Left lobe of liver (tissue), 2 donors: Measurements from ENCODE around the gene WBP2. TPM values are rescaled to one million over a fixed set of nuclear protein-coding genes. Genes with fewer than 3 reads are reported as not detected.
"Not testable (repeated sequence)": the region's sequence is repeated elsewhere in the genome, so short reads cannot be mapped to it uniquely, and the experiment has no call there.

Source experiments
- ATAC-seq: fragments of 200-7000 bp; cut with Tn5 transposase; one replicate; pipeline ENCODE4 v1.9.1; 2020; ENCODE audit warnings: mild to moderate bottlenecking, moderate library complexity
- DNase-seq: peaks from one replicate; pipeline ENCODE4 v3.0.0-alpha.2; 2020; ENCODE audit warnings: low spot score
- total RNA-seq: library from RNA; stranded (reverse); gene quantifications from one replicate; pipeline ENCODE4 v1.2.1, GENCODE V29; 2021
- donor health status: DM: no; HTN: no; CAD: no; lungs with moderate emphysema.
- donor health status: DM: no; HTN: yes; CAD: no.

Gene WBP2
- total RNA-seq, 1 donor from 2014 or later: 68.3 TPM

DNA sequence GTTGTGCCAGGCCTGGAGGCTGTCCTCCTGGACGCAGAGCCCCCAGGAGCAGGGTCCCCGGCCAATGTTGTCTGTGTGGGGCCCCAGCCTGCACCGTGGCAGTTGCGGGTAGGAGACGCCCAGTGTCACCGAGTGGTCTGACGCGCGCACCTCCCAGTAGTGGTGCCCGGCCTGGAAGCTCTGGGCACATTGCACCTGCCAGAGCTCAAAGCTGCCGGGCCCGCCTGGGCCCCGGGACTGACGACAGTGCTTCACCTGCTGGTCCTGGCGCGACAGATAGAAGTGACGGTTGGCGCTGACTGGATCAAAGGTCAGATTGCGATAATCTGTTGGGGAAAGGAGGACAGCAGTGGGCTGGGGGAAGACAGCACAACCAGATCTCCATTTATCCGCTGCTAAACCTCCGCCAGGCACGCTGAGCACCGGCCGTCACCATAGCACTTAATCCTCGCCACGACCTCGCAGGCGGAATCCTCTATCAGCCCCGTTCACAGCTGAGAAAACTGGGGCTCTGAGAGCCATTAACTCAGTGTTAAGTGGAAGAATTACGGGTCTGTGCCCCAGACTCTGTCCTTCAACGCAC lies 36.0 kb upstream of the WBP2 start:
- peak; percentile 65 for DNase-seq
- peak; percentile 52 for ATAC-seq

DNA sequence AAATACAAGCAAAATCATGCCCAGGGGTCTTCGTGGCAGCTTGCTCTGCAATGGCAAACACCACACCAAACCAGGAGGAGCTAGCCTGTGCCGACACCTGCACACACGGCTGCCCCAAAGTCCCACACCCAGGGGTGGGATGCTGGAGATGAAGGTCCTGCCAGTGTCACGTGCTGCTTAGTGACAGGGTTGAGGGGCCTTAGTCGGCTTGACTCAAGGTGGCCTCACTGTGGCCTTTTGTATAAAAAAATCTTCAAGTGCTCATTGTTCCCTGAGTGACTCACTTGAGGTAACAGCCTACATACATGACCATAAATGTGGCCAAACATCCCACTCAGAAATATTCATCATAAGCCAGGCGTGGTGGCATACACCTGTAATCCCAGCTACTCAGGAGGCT lies 34.3 kb upstream of the WBP2 start:
- ATAC-seq (no peak), DNase-seq (no peak)

DNA sequence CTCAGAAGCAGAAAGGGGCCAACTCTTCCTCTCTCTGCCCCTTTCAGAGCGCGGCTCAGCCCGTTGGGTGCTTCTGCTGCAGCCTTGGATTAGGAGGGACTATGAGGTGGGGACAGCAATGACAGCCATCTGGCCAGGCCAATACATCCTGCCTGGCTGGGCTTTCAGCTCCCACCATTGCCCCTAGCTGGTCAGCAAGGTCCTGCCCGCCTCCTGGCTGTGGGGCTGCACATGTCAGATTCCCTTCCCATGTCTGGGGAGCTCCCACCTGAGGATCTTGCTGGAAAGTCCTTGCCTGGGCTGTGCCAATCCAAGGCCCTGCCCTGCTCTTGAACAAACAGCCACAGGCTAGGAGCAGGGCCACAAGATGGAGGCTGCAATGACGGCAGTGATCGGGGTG lies 33.3 kb upstream of the WBP2 start:
- ATAC-seq (no peak), DNase-seq (no peak)

DNA sequence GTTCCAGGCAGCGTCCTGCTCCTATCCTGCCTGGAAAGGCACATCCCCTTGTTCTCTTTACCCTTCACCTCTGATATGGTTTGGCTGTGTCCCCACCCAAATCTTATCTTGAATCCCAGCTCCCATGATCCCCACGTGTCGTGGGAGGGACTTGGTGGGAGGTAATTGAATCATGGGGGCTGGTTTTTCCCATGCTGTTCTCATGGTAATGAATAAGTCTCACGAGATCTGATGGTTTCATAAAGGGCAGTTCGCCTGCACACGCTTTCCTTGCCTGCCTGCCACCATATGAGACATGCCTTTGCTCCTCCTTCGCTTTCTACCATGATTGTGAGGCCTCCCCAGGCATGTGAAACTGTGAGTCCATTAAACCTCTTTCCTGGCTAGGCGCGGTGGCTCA lies 30.7 kb upstream of the WBP2 start:
- not testable (repeated sequence) for DNase-seq, ATAC-seq

DNA sequence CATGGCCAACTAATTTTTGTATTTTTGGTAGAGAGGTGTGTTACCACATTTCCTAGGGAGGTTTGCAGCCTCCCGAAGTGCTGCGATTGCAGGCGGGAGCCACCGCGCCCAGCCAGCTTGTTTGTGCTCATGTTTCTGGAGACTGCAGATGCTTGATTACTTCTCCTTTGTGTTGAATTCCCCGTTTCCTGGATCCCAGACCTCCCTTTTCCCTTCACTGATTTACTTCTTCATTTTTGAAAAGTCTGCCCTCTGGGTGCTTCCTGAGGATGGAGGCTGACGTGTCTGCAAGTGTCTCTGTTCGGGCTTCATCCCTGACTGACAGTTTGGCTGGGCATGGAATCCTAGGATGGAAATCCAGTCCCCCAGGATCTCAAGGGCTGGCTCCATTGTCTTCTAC lies 30.3 kb upstream of the WBP2 start:
- ATAC-seq (no peak), DNase-seq (no peak)

DNA sequence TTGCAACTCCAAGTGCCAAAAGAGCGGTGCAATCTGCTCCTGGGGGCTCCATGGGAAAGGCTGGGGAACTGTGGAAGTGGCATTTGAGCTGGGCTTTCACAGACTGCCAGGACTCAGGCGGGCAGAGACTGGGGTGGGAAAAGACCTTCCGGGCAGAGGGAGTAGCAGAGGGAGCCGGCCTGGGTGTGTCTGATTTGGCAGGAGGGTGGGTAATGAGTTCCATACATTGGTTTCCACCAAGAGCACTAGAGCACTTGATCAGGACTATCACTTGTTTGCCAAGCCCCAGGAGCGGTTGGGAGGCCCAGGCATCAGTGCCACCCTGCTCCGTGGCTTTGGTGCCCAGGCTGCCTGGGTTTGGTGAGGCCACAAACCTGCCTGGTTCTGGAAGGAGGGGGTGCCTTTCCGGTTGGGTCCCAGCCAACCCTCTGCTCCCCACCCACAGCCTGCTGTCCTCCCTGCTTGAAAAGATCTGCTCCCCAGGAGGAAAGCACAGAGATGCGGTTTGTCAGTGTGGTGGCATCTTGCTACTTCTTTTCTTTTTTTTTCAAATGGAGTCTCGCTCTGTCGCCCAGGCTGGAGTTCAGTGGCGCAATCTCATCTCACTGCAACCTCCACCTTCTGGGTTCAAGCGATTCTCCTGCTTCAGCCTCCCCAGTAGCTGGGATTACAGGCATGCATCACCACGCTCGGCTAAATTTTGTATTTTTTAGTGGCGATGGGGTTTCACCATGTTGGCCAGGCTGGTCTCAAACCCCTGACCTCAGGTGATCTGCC lies 26.7 kb upstream of the WBP2 start:
- DNase-seq (no peak), ATAC-seq (no peak)

- ATAC-seq: no peak
- DNase-seq: no peak
These were observed 25.1 kb upstream of the WBP2 start for GRCh38 chr17:75880266-75880665.

- peak; percentile 68 for ATAC-seq
- peak; percentile 83 for DNase-seq
These were observed 23.3 kb upstream of the WBP2 start, which contains the start of gene TRIM47 for GRCh38 chr17:75878174-75878998. Gene TRIM47 (minus strand): TSS chr17:75878581. CDS start chr17:75878548, 33 bp downstream.

GRCh38 chr17:75877752-75878173 lies 22.6 kb upstream of the WBP2 start:
- peak; percentile 65 for ATAC-seq
- DNase-seq: peak; percentile 83

DNA sequence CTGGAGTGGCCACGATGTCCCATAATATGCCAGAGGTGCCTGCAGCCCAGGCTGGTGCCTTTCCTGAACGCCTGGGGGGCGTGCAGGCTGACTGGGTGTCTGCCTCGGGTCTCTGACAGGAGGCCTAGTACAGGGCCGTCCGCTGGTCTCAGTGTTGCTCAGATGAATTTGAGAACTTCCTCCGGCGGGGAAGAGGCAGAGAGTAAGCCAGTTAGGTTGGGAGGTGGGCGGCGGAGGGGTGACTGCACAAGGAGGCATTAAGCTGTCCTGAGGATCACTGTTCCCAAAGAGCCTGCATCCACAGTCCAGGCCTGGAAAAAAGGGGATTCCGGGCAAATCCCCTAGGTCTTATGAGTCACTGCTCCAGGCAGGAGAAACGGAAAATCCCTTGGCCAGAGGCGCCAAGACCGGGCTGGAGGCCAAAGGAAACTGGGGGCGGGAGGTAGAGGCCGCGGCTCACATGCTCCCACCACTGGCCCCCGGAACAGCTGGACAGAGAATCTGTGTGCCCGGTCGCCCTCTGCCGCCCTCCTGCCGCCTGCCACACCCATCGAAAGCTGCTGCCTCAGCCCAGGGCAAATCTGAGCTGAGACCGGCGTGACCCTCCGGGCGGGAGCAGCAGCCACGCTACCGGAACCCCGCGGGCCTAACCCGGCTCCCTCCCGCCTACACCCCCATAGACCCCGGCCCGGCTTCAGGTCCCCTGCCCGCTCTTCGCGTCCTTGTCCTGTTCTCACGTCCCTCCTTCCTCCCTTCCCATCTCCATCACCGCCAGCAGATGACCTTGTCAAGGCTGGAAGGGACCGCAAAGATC lies 22.0 kb upstream of the WBP2 start:
- ATAC-seq: peak; percentile 61
- peak; percentile 87 for DNase-seq

- peak; percentile 88 for DNase-seq
- peak; percentile 63 for ATAC-seq
These were observed 21.2 kb upstream of the WBP2 start for GRCh38 chr17:75876190-75876937.

DNA sequence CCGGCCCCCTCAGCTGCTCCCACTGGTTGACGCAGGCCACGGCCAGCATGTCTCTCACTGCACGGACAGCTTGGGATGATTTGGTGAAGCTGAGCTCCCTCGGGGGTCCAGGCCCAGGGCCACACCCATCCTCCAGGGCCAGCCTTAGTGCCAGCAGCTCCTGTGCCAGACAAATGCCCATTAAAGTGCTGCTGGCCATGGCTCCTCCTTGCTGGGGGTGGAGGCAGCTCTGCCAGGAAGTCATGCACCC lies 20.7 kb upstream of the WBP2 start:
- ATAC-seq: peak; percentile 38
- no peak for DNase-seq

DNA sequence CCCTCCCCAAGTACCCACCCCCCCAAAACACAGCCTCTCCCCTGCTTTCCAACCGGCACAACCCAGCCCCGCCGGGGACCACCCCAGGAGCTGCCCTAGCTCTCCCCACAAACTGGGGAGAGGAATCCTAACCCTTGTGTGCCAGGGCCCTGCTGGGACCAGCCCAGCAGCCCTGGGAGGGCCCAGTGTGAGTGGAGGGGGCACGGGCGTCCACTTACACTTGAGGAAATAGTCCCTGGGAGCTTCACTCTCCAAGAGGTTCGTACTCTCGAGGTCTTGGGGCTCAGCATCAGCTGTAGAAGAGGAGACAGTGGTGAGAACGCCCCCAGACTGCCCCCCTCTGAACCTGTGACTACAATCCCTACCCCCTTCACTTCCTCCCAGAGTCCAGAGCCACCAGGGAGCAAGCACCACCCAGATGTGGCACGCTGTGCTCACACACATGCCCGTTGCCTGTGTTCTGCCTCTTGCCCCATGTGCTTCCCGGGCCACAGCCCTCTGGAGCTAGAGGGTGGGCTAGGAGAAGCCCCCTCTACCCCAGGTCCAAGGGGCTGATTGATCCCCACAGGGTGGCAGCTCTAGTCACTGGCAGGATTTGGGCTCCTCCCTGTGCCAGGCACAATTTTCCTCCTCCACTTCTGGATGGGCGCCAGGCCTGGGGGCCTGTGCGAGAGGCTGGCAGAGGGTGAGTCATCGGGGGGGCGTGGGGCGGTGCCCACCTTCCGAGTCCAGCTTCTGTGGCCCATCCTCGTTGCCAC lies 20.2 kb upstream of the WBP2 start:
- DNase-seq (no peak), ATAC-seq (no peak)

DNA sequence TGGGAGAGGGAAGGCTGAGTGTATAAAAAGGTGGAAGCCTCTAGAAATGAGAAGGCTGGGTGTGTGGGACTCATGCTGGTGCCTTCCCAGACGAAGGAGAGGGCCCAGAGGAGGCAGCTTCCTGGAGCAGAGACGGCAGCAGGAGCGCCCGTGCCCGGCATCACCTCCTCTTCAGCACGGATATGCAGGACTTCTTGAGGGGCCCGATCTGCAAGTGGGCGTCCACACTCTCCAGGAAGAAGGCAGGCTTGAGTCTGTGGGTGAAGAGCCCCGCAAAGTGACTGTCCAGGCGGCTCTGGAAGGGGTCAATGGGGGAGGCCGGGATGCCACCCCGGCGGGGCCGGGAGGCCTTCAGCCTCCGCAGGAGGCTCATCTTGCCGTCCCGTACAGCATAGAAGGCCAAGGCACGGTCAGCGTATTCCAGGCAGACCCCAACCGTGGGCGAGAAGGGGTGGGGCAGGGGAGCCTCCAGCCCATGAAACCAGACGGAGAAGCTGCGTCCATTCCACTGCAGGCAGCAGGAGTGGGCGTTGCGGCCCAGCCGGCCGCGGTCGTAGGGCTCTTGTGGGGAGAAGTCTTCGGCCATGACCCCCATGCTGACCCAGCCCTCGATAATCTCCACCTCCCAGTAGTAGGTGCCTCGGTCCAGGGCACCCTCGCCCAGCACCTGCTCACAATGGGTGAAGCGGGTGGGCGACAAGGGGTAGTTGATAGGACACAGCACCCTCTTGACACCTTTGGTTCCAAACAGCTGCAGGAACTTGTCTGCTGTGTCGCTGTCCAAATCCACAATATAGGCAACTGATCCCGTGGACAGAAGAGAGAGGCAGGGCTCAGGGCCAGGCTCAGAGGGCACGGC lies 19.4 kb upstream of the WBP2 start:
- DNase-seq: no peak
- ATAC-seq: no peak

- DNase-seq (no peak), ATAC-seq (no peak)
These were observed 18.6 kb upstream of the WBP2 start for GRCh38 chr17:75873587-75874322.

DNA sequence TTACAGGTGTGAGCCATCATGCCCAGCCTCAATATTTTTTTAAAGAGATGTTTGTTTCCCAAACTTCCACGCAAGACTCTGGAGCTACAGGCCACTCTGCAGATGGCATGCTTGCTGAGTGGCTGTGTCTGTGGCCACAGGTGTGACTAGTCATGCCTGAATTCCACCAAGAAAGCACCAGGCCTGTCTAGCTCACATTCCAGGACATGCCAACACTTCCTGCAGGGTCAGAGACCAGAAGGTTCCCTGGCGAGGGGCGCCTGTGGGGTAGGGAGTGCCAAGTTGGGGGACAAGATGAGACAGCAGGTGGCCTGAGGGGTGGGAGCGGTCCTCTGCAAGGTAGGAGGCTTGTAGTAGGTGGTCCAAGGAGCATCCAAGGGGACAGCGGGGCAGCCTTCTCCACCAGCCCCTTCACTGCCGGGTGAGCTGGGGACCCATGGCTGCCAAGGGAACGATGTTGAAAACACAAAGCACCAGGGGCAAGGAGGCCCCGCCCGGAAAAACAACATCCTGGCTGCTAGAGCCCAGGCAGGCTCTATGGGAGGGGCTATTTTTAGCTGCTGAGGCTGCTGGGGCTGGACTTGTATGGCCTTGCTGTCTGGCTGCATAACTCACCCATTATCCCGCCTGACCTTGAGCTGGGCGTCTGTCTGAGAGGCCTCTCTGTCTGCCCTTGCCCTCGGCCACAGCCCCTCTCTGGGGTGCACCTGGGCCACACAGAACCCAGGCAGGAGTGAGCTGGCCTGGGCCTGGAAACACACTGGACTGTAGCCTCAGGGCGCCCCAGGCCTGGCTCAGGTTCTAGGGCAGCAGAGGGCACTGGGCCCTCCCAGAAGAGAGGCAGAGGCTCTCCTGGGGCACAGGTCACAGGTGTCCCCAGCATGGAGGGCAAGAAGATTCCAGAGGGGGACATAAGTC lies 17.6 kb upstream of the WBP2 start:
- DNase-seq: no peak
- ATAC-seq: no peak

DNA sequence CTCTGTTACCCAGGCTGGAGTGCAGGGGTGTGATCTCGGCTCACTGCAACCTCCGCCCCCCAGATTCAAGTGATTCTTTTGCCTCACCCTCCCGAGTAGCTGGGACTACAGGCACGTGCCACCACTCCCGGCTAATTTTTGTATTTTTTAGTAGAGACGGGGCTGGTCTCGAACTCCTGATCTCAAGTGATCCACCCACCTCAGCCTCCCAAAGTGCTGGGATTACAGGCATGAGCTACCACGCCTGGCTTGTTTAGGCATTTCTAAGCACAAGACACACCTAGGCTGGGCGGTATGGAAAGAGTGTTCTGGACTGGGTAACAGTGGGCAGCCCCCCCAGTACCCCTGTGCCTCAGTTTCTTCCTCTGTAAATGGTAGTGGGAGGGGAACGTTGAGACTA lies 15.1 kb upstream of the WBP2 start:
- not testable (repeated sequence) for ATAC-seq, DNase-seq
